LHCN-M2 (cell line): Measurements from ENCODE around the gene ECI1. TPM values are rescaled to one million over a fixed set of nuclear protein-coding genes. Genes with fewer than 3 reads are reported as not detected.

Source experiments
- DNase-seq: peaks from one replicate; pipeline ENCODE4 v3.0.0-alpha.2; 2012; ENCODE audit warnings: low read depth
- total RNA-seq: library from RNA; depleted of rRNA; stranded (reverse); fragments of >200 nt; gene quantifications from 2 replicates; pipeline ENCODE4 v1.2.3, GENCODE V29; 2014

The ECI1 gene
- total RNA-seq, 1 experiment from 2014 or later: 44.5 TPM

- DNase-seq: no peak
Observed at GRCh38 chr16:2233872-2234812, 17.2 kb downstream of the ECI1 start.

- DNase-seq: no peak
Observed at GRCh38 chr16:2233046-2233775, 18.2 kb downstream of the ECI1 start.

DNA sequence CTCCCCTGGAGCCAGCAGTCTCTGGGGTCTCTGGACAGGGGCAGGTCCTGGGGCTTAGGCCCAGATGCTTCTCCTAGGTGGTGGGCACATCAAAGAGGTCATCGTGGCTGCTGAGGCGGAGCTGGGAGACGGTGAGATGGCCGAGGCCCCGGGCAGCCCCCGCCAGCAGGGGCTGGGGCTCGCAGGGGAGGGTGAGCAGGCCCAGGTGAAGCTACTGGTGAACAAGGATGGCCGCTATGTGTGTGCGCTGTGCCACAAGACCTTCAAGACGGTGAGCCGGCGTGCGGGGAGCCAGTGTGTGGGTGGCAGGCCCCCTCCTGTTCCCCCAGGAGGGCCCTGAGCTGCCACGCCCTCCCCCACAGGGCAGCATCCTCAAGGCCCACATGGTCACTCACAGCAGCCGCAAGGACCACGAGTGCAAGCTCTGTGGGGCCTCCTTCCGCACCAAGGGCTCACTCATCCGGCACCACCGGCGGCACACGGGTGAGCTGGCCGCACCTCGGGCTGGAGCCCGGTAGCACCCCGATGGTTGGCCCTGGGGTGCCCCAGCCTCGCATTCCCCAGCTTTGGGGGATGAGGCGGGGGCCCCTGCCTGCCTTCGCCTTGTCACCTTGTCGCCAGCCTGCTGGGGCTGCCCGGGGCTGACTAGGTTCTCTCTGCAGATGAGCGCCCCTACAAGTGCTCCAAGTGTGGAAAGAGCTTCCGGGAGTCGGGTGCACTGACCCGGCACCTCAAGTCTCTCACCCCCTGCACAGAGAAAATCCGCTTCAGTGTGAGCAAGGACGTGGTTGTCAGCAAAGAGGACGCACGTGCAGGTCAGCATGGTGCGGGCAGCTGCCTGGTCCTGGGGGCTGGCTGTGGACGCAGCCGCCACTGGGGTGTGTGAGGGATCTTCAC lies 19.0 kb downstream of the ECI1 start:
- no peak for DNase-seq

DNA sequence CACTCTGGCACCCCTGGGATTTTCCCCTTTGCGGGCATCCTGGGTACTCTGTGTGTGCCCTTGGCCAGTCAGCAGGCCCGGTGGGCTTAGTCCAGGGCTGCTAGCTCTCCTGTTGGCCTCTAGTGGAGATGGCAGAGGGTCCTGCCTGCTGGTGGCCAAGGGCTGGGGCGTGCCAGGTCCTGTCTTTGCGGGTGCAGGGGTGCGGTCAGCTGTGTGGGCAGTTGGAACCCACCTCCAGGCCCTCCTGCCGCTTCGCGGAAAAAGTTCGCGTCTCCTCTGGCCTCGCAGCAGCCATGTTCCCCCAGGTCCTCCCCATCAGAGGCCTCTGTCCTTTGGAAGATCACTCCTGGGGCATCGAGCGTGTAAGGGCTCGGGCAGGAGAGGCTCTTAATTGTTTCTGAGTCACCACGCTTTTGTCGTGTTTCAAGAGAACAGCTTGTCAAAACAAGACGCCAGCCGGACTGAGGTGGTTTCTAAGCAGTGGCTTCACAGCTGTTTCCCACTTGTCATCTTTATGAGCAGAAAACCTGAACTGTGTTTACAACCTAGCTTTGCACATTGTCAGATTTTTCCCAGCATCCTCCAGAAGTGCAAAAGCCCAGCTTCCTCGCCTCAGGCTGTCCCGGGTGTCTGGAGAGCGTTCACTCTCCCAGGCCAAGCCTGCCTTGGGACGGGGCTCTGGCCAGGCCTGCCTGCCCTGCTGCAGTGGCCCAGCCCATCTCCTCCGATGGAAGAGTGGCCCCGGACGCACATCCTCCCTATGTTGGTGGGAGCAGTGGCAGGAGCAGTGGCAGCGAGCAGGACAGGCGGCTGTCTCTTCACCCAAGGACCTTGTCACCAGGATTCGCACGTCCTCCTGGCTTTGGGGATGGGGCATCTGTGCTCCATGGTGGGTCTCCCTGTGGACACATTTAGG lies 20.1 kb downstream of the ECI1 start:
- peak; percentile 97 for DNase-seq

DNA sequence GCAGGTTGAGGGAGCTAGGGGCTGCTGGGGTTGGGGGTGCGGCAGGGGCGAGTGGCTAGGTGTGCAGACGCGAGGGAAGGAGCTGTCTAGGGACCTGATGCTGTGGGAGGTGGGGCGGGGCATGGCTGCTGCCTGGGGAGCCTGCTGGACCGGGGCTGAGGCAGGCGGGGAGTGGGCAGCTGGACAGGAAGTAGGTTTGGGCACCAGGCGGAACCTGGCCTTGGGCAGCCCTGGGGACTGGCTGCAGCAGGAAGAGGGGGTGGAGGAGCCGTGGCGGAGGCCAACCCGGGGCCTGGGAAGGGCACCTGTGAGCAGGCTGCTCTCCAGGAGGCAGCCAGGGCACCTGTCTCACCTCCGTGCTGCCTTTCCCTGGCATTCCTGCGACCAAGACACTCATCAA lies 21.0 kb downstream of the ECI1 start:
- DNase-seq: no peak

- DNase-seq: no peak
Observed at GRCh38 chr16:2229632-2230250, 21.6 kb downstream of the ECI1 start.

GRCh38 chr16:2229091-2229490 lies 22.3 kb downstream of the ECI1 start:
- DNase-seq: no peak

DNA sequence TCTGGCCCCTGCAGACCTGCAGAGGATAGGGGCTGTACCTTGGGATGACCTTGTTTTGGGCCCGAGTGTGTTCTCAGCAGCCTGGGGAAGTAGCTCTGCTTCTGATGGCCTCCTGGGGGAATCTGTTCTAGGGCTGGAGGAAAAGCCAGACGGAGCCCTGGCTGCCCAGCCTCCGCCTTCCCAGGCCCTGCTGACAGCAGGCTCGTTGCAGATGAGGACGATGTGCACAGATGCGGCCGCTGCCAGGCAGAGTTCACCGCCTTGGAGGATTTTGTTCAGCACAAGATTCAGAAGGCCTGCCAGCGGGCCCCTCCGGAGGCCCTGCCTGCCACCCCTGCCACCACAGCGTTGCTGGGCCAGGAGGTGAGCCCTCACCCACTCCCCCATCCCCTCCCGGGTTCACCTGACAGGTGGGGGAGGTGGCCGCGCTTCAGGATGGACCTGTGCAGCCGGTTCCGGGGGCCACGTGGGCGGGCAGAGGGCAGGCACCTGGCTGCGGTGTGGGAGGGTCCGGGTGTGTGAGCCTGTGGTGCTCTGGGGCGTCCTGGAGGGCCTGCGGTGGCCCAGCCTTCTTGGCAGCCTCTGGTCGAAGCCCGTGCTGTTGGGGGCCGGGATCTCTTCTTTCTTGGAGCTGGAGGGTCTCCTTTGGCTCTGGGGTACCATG lies 23.1 kb downstream of the ECI1 start:
- DNase-seq: no peak

GRCh38 chr16:2226918-2227317 lies 24.5 kb downstream of the ECI1 start:
- no peak for DNase-seq

- peak; percentile 44 for DNase-seq
Observed at GRCh38 chr16:2226245-2226793, 25.1 kb downstream of the ECI1 start.

- no peak for DNase-seq
Observed at GRCh38 chr16:2223942-2224486, 27.4 kb downstream of the ECI1 start.

DNA sequence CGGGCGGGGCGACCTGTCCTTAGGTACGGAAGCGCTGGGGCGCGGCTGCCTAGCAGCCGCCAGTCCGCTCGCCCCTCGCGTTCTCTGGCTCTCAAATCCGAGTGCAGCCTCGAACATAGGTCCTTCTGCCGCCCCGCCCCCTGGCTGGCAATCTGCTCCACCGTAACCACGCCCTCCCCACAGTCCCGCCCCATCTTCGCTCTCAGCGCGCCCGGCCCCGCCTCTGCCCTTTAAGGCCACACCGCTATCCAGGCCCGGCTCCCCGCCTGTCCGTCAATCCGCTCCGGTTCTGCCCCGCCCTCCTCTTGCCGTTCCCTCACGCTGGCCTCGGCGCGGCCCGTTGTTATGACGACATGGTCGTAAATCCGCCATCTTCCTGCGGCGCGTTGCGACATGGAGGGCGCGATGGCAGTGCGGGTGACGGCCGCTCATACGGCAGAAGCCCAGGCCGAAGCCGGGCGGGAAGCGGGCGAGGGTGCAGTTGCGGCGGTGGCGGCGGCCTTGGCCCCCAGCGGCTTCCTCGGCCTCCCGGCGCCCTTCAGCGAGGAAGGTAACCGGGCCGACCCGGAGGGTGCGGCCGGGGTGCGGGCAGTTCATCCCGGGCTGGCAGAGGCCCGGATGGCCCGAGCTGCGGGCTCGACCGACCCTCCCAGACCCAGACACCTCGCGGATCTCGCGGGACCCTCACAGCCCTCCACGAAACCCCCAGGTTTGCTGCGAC lies 28.0 kb downstream of the ECI1 start, which contains the start of gene E4F1:
TSS of gene E4F1 (plus strand) at position 371 of the 721 bp plus-strand sequence. CDS start at position 394, 23 bp downstream.
- peak; percentile 99 for DNase-seq

DNA sequence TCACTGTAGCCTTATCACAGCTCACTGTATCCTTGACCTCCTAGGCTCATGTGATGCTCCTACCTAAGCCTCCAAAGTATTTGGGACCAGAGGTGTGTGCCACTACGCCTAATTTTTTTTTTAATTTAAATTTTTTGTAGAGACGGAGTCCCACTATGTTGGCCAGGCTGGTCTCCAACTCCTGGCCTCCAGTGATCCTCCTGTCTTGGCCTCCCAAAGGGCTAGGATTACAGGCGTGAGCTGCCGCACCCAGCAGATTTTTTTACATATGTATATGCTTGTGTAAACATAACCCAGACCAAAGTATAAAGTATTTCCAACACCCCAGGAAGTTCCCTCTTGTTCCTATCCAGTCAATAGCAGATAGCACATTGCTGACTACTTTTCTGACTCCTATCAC lies 35.1 kb downstream of the ECI1 start:
- DNase-seq: no peak

DNA sequence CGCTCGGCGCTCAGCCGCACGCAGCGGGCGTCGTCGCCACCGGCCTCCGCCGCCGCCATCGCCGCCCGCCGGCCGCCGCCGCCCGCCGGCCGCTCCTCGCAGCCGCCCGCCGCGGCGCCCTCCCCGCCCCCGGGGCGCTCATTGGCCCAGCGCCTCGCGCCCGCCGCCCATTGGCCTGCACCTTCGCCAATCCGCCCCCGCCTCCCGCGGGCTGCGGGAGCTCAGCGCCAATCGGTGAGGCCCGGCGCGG lies 36.7 kb downstream of the ECI1 start, which contains the start of gene PGP:
TSS of gene PGP (minus strand) at position 122 of the 250 bp plus-strand sequence. CDS start at position 59, 63 bp downstream.
- DNase-seq: no peak

DNA sequence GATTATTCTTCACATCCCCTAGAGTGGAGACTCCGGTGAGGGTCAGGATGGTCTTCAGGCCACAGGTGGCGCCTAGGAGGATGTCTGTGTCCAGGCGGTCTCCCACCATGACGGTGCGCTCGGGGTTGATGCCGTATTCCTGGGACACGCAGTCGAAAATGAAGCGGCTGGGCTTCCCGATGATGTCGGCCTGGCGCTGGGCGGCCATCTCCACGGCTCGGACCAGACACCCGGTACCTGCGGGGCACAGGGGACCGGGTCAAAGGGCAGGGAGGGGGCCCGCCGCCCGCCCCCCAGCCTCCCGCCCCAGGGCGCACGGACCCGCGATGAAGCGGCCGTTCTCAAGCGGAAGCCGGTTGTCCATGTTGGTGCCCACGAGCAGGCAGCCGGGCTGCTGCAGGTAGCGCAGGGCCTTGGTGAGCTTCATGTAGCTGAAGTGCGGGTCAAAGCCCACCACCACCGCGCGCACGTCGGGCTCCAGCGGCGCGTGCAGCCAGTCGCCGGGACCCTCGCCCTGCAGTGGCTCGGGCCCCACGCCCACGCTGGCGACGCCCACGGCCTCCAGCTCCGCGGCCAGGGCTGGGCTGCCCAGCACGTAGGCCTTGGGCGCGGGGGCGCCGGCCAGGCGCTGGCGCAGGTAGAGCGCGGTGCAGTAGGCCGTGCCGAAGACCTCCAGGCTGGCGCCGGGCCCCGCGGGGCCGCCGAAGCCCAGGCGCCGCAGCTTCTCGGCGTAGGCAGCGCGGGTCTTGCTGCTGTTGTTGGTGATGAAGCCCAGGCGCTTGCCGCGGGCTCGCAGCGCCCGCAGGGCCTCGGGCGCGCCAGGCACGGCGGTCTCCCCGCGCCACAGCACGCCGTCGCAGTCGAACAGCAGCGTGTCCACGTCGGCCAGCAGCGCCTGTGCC lies 37.3 kb downstream of the ECI1 start:
- DNase-seq: no peak

DNA sequence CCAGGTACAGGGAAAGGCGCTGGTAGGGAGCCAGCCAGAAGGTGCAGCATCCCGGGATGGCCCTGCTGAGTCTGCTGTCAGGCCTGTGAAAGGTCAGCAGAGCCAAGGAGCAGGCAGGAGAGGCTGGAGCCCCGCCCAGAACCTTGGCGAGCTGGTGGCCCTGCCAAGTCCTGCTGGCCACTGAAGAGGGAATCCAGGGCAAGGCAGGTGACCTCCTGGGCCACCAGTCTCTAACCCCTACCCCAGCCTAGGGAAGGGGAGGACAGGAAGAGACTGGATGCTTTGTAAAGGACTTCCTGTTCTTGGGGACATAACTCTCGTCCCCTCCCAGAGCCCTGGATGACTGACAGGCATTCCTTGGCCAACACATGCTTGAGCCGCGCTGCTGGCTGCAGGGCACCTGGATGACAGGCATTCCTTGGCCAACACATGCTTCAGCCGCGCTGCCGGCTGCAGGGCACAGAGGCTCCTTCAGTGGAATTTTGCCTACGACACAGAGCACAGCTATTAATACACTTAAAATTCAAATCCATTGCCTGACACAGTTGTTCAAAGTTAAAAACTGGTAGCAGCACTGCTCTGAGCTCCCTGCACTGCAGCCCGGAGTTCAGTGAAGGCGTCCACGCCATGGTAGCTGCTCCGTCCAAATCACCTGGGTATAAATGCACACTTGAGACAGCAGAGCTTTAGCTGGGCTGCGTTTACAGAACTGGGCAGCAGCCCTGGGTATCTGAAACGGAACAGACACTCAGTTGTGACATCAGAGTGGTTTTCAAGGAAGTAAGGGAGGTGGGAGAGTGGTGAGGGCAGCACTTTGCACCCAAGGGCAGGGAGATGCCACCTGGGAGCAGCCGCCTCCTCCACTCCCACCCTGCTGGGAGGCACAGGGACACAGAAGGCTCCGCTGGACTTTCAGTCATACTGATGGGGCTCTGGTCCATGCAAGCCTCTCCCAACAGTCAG lies 38.7 kb downstream of the ECI1 start:
- no peak for DNase-seq
